Measurements from ENCODE around the gene BCL7A. TPM values are rescaled to one million over a fixed set of nuclear protein-coding genes. Genes with fewer than 3 reads are reported as not detected.

BCL7A gene
- total RNA-seq, 2 experiments from 2014 or later, result 6.1 to 6.2 TPM

- Mint-ChIP-seq H3K9me3 (peaks cover 4% of the 10 kb centered on the region), H3K27ac (peak overlapping the region; percentile 18), H3K4me3 (peak overlapping the region; percentile 75), H3K36me3 (ENCODE audit: low read depth) (peaks cover 3% of the 10 kb centered on the region), H3K4me1 (ENCODE audit: low read depth) (peaks cover 8% of the 10 kb centered on the region), H3K27me3 (ENCODE audit: low read depth) (peaks cover 15% of the 10 kb centered on the region)
- CTCF ChIA-PET, result interaction anchor here (1.2 to 1.5 kb wide), 2 partner anchors 9 to 104 kb away, joined by 3 read pairs; partner anchors contain the start of gene CFAP251
- DNase-seq, result peak; percentile 52
- intact Hi-C loops (cut with micrococcal nuclease), result loop anchor here (1.0 to 5.0 kb wide), 3 partner anchors 30 to 230 kb away; partner anchors contain the start of gene RHOF
These were observed 982 bp downstream of the BCL7A start for GRCh38 chr12:122022393-122023338.

GRCh38 chr12:122023339-122024131 lies 1.9 kb downstream of the BCL7A start:
- intact Hi-C loops (cut with micrococcal nuclease), result loop anchor here (1.0 to 5.0 kb wide), 3 partner anchors 31 to 231 kb away; partner anchors contain the start of gene RHOF
- CTCF ChIA-PET, result interaction anchor here (1.2 to 1.5 kb wide), 3 partner anchors 8 to 105 kb away, joined by 3 read pairs; partner anchors contain the start of gene CFAP251
- Mint-ChIP-seq H3K9me3 (peaks cover under 1% of the 10 kb centered on the region), H3K27me3 (ENCODE audit: low read depth) (peaks cover 15% of the 10 kb centered on the region), H3K36me3 (ENCODE audit: low read depth) (peaks cover 3% of the 10 kb centered on the region), H3K4me1 (ENCODE audit: low read depth) (peaks cover 8% of the 10 kb centered on the region), H3K4me3 (peak overlapping the region; percentile 75), H3K27ac (peak overlapping the region; percentile 18)
- DNase-seq, result peak; percentile 55

GRCh38 chr12:122024132-122024785 lies 2.6 kb downstream of the BCL7A start:
- Mint-ChIP-seq H3K9me3 (no peaks in the 10 kb centered on the region), H3K36me3 (ENCODE audit: low read depth) (peaks cover 3% of the 10 kb centered on the region), H3K4me3 (no peak overlapping the region), H3K27me3 (ENCODE audit: low read depth) (peaks cover 15% of the 10 kb centered on the region), H3K4me1 (ENCODE audit: low read depth) (peaks cover 8% of the 10 kb centered on the region), H3K27ac (no peak overlapping the region)
- CTCF ChIA-PET, result interaction anchor here (0.5 to 1.5 kb wide), 3 partner anchors 30 to 106 kb away, joined by 3 read pairs; partner anchors contain the start of gene CFAP251
- intact Hi-C loops (cut with micrococcal nuclease), result loop anchor here (5.0 kb wide), 2 partner anchors 87 to 232 kb away; partner anchors contain the start of gene RHOF
- DNase-seq, result no peak

GRCh38 chr12:122026706-122027333 lies 5.1 kb downstream of the BCL7A start:
- intact Hi-C loops (cut with micrococcal nuclease), result loop anchor here (2.0 kb wide), 1 partner anchor 108 kb away; the partner anchor contains the start of gene CFAP251
- CTCF ChIA-PET, result interaction anchor here (1.0 kb wide), 1 partner anchor 96 kb away, joined by 3 read pairs; no protein-coding TSS in a partner anchor
- Mint-ChIP-seq H3K4me3 (no peak overlapping the region), H3K27ac (no peak overlapping the region), H3K27me3 (ENCODE audit: low read depth) (peaks cover 6% of the 10 kb centered on the region), H3K4me1 (ENCODE audit: low read depth) (peaks cover 4% of the 10 kb centered on the region), H3K36me3 (ENCODE audit: low read depth) (peaks cover 1% of the 10 kb centered on the region), H3K9me3 (no peaks in the 10 kb centered on the region)
- peak; percentile 14 for DNase-seq

DNA sequence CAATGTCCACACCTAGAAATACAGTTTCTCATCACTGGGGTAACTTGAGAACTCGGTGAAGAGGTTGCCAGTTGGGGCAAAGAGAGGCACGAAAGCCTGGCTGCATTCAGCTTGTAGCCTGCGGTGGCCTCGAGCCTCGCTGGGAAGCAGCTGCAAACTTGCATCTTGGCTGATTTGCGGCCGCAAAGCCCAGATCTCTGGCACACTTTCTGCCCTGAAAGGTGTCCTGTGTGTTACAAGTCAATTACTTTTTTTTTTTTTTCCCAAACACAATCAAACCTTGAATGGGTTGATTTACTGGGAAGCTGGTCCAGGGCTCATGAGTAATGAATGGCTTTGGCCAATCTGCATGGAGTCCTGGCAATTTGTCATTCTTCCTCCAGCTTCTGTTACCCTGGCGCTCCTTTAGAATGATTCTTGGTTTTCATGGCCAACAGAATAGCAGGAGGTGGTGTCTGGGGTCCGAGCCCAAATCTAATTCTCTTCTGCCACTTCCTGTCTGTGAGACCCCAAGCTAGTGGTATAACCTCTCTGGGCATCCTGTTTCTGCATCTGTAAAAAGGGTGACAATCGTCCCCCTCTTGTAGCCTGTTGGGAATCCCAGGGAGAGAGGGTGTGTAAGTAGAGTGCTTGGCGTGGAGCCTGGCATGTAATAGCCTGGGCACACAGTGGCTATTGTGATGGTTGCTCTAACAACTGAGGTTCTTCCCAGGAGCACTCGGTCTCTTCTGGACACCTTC lies 6.7 kb downstream of the BCL7A start:
- Mint-ChIP-seq H3K27ac (no peak overlapping the region), H3K9me3 (no peaks in the 10 kb centered on the region), H3K27me3 (ENCODE audit: low read depth) (peaks cover under 1% of the 10 kb centered on the region), H3K36me3 (ENCODE audit: low read depth) (no peaks in the 10 kb centered on the region), H3K4me3 (no peak overlapping the region), H3K4me1 (ENCODE audit: low read depth) (peaks cover 1% of the 10 kb centered on the region)
- CTCF ChIA-PET, result interaction anchor here (1.1 kb wide), 1 partner anchor 26 kb away, joined by 4 read pairs; no protein-coding TSS in a partner anchor
- intact Hi-C loops (cut with micrococcal nuclease), result no loop called here
- DNase-seq, result no peak

DNA sequence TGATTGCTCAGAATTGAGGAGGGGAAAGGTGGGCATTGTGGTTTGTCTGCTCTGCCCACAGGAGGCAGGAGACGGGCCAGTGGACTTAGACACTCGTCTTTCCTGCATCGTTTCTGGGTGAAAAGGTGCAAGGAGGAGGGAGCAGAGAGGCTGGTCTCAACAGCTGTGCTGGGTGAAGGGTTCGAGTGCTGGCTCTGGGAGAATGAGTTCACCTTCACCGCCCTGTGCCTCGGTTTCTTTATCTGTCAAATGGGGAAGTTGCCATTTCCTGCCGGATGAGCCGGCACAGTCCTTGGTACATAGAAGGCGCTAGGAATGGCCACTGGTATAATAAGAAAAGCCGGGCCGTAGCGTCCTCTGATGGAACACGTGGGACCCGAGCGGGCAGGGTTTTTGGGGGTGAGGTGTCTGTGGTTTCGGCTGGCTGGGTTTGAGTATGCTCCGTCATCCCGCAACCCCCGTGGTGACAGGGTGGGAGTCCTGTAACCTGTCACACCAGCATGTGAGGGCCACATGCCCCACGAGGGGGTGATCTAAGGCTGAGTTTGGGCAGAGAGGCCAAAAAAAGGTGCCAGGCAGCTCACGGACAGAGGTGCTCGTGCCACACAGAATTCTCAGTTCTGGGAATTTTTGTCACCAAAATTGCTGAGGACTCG lies 7.3 kb downstream of the BCL7A start:
- H3K27ac Mint-ChIP-seq, result no peak overlapping the region
- no peak overlapping the region for H3K4me3 Mint-ChIP-seq
- CTCF ChIA-PET, result interaction anchor here (1.1 kb wide), 1 partner anchor 25 kb away, joined by 4 read pairs; no protein-coding TSS in a partner anchor
- no peaks in the 10 kb centered on the region for H3K27me3 Mint-ChIP-seq (ENCODE audit: low read depth)
- intact Hi-C loops (cut with micrococcal nuclease), result no loop called here
- DNase-seq, result no peak
- no peaks in the 10 kb centered on the region for H3K4me1 Mint-ChIP-seq (ENCODE audit: low read depth)
- H3K9me3 Mint-ChIP-seq, result no peaks in the 10 kb centered on the region
- no peaks in the 10 kb centered on the region for H3K36me3 Mint-ChIP-seq (ENCODE audit: low read depth)

DNA sequence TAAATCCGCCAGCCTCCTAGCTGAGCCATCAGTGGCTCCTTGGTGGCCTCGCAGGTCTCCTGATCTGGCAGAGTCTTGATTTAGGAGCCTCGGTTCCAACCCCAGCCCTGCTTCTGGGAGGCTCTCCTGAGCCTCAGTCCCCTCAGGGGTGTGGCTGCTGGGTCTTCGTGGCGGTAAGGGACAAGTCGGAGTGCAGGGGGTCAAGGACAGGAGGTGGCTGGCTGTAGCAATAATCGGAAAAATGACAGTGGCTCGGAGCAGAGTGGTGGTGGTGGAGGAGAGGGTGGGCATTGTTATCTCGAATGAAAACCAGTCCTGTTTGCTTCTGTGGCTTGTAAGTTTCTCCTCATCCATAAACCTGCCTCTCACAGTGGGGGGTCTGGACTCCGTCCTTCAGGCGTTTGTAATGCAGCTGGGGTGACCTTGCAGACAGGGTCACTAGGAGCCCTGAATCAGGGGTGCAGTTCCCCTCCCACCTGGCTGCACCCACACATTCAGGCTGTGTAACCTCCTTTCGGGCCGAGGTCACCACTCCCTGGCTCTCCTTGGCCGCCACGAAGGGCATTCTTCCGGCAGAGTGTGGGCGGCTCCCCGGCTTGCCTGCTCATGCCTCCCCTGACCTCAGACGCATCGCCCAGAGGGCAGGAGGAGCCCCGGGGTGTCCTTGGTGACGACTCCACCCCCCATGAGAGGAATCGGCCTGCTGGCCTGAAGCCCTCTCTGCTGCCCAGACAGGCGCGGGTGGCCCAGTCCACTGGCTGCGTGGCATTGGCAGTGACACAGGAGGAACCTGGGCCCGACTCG lies 8.1 kb downstream of the BCL7A start:
- Mint-ChIP-seq H3K27me3 (ENCODE audit: low read depth) (no peaks in the 10 kb centered on the region), H3K4me3 (no peak overlapping the region), H3K36me3 (ENCODE audit: low read depth) (no peaks in the 10 kb centered on the region), H3K4me1 (ENCODE audit: low read depth) (no peaks in the 10 kb centered on the region), H3K9me3 (no peaks in the 10 kb centered on the region), H3K27ac (no peak overlapping the region)
- CTCF ChIA-PET, result no interaction called here
- no peak for DNase-seq
- intact Hi-C loops (cut with micrococcal nuclease), result no loop called here

- CTCF ChIA-PET, result interaction anchor here (0.6 to 0.8 kb wide), 2 partner anchors 112 to 160 kb away, joined by 3 read pairs; partner anchors contain the start of gene CFAP251
- Mint-ChIP-seq H3K4me3 (no peak overlapping the region), H3K4me1 (ENCODE audit: low read depth) (no peaks in the 10 kb centered on the region), H3K27me3 (ENCODE audit: low read depth) (no peaks in the 10 kb centered on the region), H3K9me3 (no peaks in the 10 kb centered on the region), H3K36me3 (ENCODE audit: low read depth) (no peaks in the 10 kb centered on the region), H3K27ac (no peak overlapping the region)
- DNase-seq, result no peak
- intact Hi-C loops (cut with micrococcal nuclease), result no loop called here
These were observed 8.8 kb downstream of the BCL7A start for GRCh38 chr12:122030424-122031035.

DNA sequence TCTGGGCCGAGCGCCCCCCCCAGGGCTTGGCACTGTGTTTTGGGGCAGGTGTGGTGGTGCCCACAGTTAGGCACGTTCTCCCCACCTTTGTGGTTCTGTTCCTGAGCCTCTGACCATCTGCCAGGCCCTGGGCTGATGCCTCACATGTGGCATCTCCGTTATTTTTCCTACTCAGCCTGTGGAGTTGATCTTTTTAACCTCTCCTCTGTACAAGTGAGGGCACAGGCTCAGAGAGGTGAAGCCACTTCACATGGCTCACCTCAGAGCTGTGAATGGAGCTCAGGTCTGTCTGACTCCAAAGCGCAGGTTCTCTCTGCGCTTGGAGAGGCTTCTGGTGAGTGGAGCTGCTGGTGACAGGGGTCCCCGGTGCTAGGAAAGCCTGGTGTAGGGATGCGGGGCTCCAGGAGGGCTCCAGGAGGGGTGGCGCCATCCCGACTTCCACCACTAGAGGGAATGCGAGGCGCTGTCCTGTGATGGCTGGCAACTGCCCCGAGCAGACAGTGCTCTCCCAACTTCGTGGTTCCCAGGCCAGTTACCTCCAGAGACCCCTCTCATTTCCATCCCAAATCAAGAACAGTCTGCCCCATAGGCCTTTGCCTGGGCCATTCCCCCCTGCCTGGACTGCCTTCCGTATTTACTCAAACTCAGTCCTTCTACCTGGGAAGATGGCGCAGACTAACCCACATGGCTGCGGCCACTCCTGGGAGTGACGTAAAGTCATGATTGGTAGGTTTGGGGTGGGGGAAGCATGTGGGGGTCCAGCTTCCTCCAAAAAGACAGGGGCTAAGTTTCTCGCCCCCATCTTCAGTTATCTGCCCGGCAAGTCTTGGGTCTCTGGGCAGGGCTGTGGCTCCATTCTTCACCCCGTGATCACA lies 9.9 kb downstream of the BCL7A start:
- CTCF ChIA-PET, result interaction anchor here (0.6 to 1.7 kb wide), 6 partner anchors 8 to 342 kb away, joined by 3 to 4 read pairs (median 3); partner anchors contain the start of gene CFAP251
- DNase-seq, result peak; percentile 63
- no peaks in the 10 kb centered on the region for H3K27me3 Mint-ChIP-seq (ENCODE audit: low read depth)
- intact Hi-C loops (cut with micrococcal nuclease), result no loop called here
- H3K4me1 Mint-ChIP-seq (ENCODE audit: low read depth), result no peaks in the 10 kb centered on the region
- no peak overlapping the region for H3K27ac Mint-ChIP-seq
- no peak overlapping the region for H3K4me3 Mint-ChIP-seq
- no peaks in the 10 kb centered on the region for H3K9me3 Mint-ChIP-seq
- H3K36me3 Mint-ChIP-seq (ENCODE audit: low read depth), result no peaks in the 10 kb centered on the region

Data from activated naive CD4-positive, alpha-beta T cell treated with anti-CD3 and anti-CD28 coated beads for 36 hours (primary cell).